OCI-LY1 (cell line): ENCODE results near the gene B4GALT5.

ENCODE experiments used
- H2AFZ ChIP-seq: fragments of 200-600 bp; sonication (generic), shearing (Covaris generic); 2 replicates; pipeline ENCODE4 v1.6.0; 2014; ENCODE audit warnings: antibody characterized with exemption, mild to moderate bottlenecking, low read length
- H3F3A ChIP-seq: fragments of 200-600 bp; sonication (generic), shearing (Covaris generic); 2 replicates; pipeline ENCODE4 v1.6.0; 2014; ENCODE audit warnings: mild to moderate bottlenecking, antibody characterized with exemption, low read length, moderate library complexity; ENCODE audit not compliant: insufficient read depth
- H3K27ac ChIP-seq: fragments of 200-600 bp; sonication (generic); 2 replicates; pipeline ENCODE4 v1.5.1; 2014; ENCODE audit warnings: low read length, mixed run types, mild to moderate bottlenecking, low read depth; ENCODE audit not compliant: poor library complexity, severe bottlenecking
- H3K27me3 ChIP-seq: fragments of 200-600 bp; sonication (generic); 2 replicates; pipeline ENCODE4 v1.6.0; 2014; ENCODE audit warnings: antibody characterized with exemption, mild to moderate bottlenecking, low read length, moderate library complexity; ENCODE audit not compliant: insufficient read depth
- H3K36me3 ChIP-seq: fragments of 200-600 bp; sonication (generic); 2 replicates; pipeline ENCODE4 v1.6.1; 2014; ENCODE audit warnings: mild to moderate bottlenecking, antibody characterized with exemption, low read length, moderate library complexity, mixed read lengths; ENCODE audit not compliant: insufficient read depth
- H3K4me1 ChIP-seq: fragments of 200-600 bp; sonication (generic); 2 replicates; pipeline ENCODE4 v1.5.1; 2014; ENCODE audit warnings: mild to moderate bottlenecking, low read length, moderate library complexity; ENCODE audit not compliant: insufficient read depth, severe bottlenecking
- H3K4me2 ChIP-seq: fragments of 200-600 bp; sonication (generic), shearing (Covaris generic); 2 replicates; pipeline ENCODE4 v1.6.1; 2014; ENCODE audit warnings: low read length
- H3K4me3 ChIP-seq: fragments of 200-600 bp; sonication (generic); 2 replicates; pipeline ENCODE4 v1.5.1; 2014; ENCODE audit warnings: low read length, low read depth, mild to moderate bottlenecking, mixed read lengths; ENCODE audit not compliant: poor library complexity, severe bottlenecking
- H3K79me2 ChIP-seq: fragments of 200-600 bp; shearing (Covaris generic); 2 replicates; pipeline ENCODE4 v1.6.1; 2016; ENCODE audit warnings: mixed run types, low read length, mixed read lengths; ENCODE audit not compliant: insufficient read depth
- H3K9ac ChIP-seq: fragments of 200-600 bp; sonication (generic), shearing (Covaris generic); 2 replicates; pipeline ENCODE4 v1.6.1; 2014; ENCODE audit warnings: mild to moderate bottlenecking, low read length, mixed read lengths
- H3K9me2 ChIP-seq: fragments of 200-600 bp; sonication (generic), shearing (Covaris generic); 2 replicates; pipeline ENCODE4 v1.6.1; 2014; ENCODE audit warnings: low read depth, mild to moderate bottlenecking, low read length, mixed read lengths
- H3K9me3 ChIP-seq: fragments of 200-600 bp; shearing (Covaris generic); 2 replicates; pipeline ENCODE4 v1.6.1; 2014; ENCODE audit warnings: low read length, mixed read lengths
- H4K20me1 ChIP-seq: fragments of 200-600 bp; sonication (generic), shearing (Covaris generic); 2 replicates; pipeline ENCODE4 v1.6.0; 2016; ENCODE audit warnings: mild to moderate bottlenecking, low read length; ENCODE audit not compliant: insufficient read depth
- EZH2 ChIP-seq: fragments of 200-600 bp; sonication (generic), shearing (Covaris generic); IDR thresholded peaks from 2 replicates; pipeline ENCODE4 v1.8.0; 2017; ENCODE audit warnings: borderline replicate concordance, mixed run types, mild to moderate bottlenecking, antibody characterized with exemption, low read length, moderate library complexity, mixed read lengths
- TF ChIP-seq, protein P1 (sequence below): fragments of 200-600 bp; sonication (generic), shearing (Covaris generic); IDR thresholded peaks from 2 replicates; pipeline ENCODE4 v1.5.1; 2017; ENCODE audit warnings: mild to moderate bottlenecking, antibody characterized with exemption, low read length, moderate library complexity, mixed read lengths

B4GALT5 gene

DNA sequence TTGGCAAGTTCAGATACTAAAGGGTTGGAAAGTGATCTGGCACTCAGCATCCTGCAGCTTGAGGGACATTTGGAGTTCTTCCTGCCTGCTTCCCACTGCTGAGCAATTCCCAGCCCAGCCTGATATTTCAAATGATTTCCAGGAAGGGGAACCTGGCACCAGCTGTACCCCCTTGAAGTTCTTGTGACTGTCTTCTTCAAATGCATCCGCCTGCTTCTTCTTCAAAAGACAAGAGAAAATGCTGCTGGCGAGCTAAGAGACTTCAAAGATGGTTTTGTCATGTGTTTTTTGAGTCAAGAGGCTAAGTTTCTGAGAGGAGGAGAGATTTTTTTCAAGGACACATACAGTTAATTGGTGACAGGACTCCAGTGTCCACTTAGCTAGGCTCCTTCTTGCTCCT lies 42.6 kb upstream of the B4GALT5 start:
- TF ChIP-seq, protein P1, sequence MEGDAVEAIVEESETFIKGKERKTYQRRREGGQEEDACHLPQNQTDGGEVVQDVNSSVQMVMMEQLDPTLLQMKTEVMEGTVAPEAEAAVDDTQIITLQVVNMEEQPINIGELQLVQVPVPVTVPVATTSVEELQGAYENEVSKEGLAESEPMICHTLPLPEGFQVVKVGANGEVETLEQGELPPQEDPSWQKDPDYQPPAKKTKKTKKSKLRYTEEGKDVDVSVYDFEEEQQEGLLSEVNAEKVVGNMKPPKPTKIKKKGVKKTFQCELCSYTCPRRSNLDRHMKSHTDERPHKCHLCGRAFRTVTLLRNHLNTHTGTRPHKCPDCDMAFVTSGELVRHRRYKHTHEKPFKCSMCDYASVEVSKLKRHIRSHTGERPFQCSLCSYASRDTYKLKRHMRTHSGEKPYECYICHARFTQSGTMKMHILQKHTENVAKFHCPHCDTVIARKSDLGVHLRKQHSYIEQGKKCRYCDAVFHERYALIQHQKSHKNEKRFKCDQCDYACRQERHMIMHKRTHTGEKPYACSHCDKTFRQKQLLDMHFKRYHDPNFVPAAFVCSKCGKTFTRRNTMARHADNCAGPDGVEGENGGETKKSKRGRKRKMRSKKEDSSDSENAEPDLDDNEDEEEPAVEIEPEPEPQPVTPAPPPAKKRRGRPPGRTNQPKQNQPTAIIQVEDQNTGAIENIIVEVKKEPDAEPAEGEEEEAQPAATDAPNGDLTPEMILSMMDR: no peak
- TF ChIP-seq EZH2: no peak
- no peak overlapping the region for H2AFZ ChIP-seq
- H3K36me3 ChIP-seq: no peaks in the 10 kb centered on the region
- H3K79me2 ChIP-seq: no peaks in the 10 kb centered on the region
- H3K9ac ChIP-seq: no peak overlapping the region
- no peaks in the 10 kb centered on the region for H3K9me3 ChIP-seq
- no peaks in the 10 kb centered on the region for H3K9me2 ChIP-seq
- no peak overlapping the region for H3K4me2 ChIP-seq
- no peaks in the 10 kb centered on the region for H3K27me3 ChIP-seq
- no peaks in the 10 kb centered on the region for H4K20me1 ChIP-seq
- no peak overlapping the region for H3K4me3 ChIP-seq
- H3K4me1 ChIP-seq: peaks cover 25% of the 10 kb centered on the region
- no peaks in the 10 kb centered on the region for H3F3A ChIP-seq
- H3K27ac ChIP-seq: no peak overlapping the region

DNA sequence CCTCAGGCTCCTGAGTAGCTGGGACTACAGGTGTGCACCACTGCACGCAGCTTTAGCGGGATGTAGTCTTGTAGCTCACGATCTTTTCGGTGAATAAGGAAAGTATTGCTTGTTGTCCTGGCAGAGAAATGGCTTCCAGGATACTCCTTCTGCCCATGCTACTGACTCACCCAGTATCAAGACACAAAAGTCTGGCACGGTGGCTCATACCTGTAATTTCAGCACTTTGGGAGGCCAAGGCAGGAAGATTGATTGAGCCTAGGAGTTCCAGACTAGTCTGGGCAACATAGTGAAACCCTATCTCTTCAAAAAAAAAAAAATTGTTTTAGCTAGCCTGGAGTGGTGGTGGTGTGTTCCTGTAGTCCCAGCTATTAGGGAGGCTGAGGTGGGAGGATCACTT lies 40.9 kb upstream of the B4GALT5 start:
- Histone ChIP-seq H3K4me3 (no peak overlapping the region), H3K9ac (no peak overlapping the region), H3K36me3 (no peaks in the 10 kb centered on the region), H3K4me2 (no peak overlapping the region), H4K20me1 (no peaks in the 10 kb centered on the region), H3K27me3 (no peaks in the 10 kb centered on the region), H3K4me1 (peaks cover 40% of the 10 kb centered on the region), H3K79me2 (no peaks in the 10 kb centered on the region), H3K9me3 (no peaks in the 10 kb centered on the region), H3K27ac (no peak overlapping the region), H2AFZ (no peak overlapping the region), H3F3A (no peaks in the 10 kb centered on the region), H3K9me2 (no peaks in the 10 kb centered on the region)
- no peak for TF ChIP-seq EZH2
- TF ChIP-seq, protein P1: no peak

DNA sequence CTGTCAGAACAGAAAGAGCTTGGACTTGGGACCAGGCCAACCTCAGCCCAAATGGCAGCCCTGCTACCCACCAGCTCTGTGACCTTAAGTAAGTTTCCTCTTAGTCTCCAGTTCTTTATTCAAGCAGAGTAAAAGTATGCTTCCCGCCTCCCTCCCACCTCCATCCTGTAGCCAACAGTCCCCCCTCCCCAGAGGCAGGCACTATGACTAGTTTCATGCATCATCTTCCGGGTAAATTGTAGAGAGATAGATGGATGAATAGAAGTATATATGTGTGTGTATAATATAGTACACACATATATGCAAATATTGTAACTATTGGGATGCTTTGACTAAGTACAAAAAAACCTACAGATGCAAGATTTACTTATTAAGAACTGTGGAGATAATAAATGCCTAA lies 39.5 kb upstream of the B4GALT5 start:
- H3K9me2 ChIP-seq: no peaks in the 10 kb centered on the region
- H4K20me1 ChIP-seq: no peaks in the 10 kb centered on the region
- H3K4me3 ChIP-seq: no peak overlapping the region
- no peaks in the 10 kb centered on the region for H3F3A ChIP-seq
- no peak overlapping the region for H3K4me2 ChIP-seq
- H3K9me3 ChIP-seq: no peaks in the 10 kb centered on the region
- H3K27me3 ChIP-seq: no peaks in the 10 kb centered on the region
- H3K79me2 ChIP-seq: no peaks in the 10 kb centered on the region
- no peak overlapping the region for H3K27ac ChIP-seq
- H2AFZ ChIP-seq: no peak overlapping the region
- no peak for TF ChIP-seq EZH2
- TF ChIP-seq, protein P1: no peak
- no peaks in the 10 kb centered on the region for H3K36me3 ChIP-seq
- H3K4me1 ChIP-seq: peaks cover 40% of the 10 kb centered on the region
- no peak overlapping the region for H3K9ac ChIP-seq
